GM12892 (cell line): ENCODE data around the gene UBE2K.

Source experiments
- POLR2A ChIP-seq: IDR thresholded peaks from 2 replicates; pipeline ENCODE4 v1.6.1; 2011; ENCODE audit warnings: low read depth, low read length, control low read depth
- POLR2AphosphoS5 ChIP-seq: IDR thresholded peaks from 2 replicates; pipeline ENCODE4 v1.6.1; 2011; ENCODE audit warnings: low read depth, low read length, control low read depth

GRCh38 chr4:39700554-39700953 is 2.6 kb downstream of the UBE2K start:
- TF ChIP-seq POLR2AphosphoS5 (no peak), POLR2A (no peak)
